ENCODE results near the gene CDH13.

Gene CDH13

GRCh38 chr16:83113811-83114210 is 487.0 kb downstream of the CDH13 start:
- H3F3A ChIP-seq (ENCODE audit: insufficient read depth, low read length) = no peaks in the 10 kb centered on the region
- H3K27me3 ChIP-seq (replicated peaks; ENCODE audit: insufficient read depth, low read length) = no peaks in the 10 kb centered on the region
- DNase-seq = no peak
- no peaks in the 10 kb centered on the region for H3K4me1 ChIP-seq (ENCODE audit: low read length)
- H3K4me3 ChIP-seq (ENCODE audit: low read length) = no peak overlapping the region
- H3K79me2 ChIP-seq (ENCODE audit: low read length) = no peaks in the 10 kb centered on the region
- no peaks in the 10 kb centered on the region for H3K9me2 ChIP-seq (replicated peaks; ENCODE audit: insufficient read depth, low read length)
- TF ChIP-seq CTCF (IDR thresholded peaks at IDR 0.05; ENCODE audit: low read length) (no peak), EZH2phosphoT487 (IDR thresholded peaks at IDR 0.05; ENCODE audit: low read length) (no peak), EZH2 (optimal IDR thresholded peaks at IDR 0.05; ENCODE audit: low read depth, low read length) (no peak)
- no peak overlapping the region for H3K9ac ChIP-seq (ENCODE audit: low read length)
- H3K4me2 ChIP-seq (ENCODE audit: low read depth, low read length) = no peak overlapping the region
- no peaks in the 10 kb centered on the region for H3K36me3 ChIP-seq (replicated peaks; ENCODE audit: insufficient read depth, low read length)
- no peaks in the 10 kb centered on the region for H4K20me1 ChIP-seq (ENCODE audit: insufficient read depth, low read length)
- H2AFZ ChIP-seq (ENCODE audit: low read length) = no peak overlapping the region
- no peak overlapping the region for H3K27ac ChIP-seq (ENCODE audit: low read length)
- H3K9me3 ChIP-seq (replicated peaks; ENCODE audit: insufficient read depth, low read length) = no peaks in the 10 kb centered on the region

- no peaks in the 10 kb centered on the region for H3K9me2 ChIP-seq (replicated peaks; ENCODE audit: insufficient read depth, low read length)
- no peak for DNase-seq
- no peaks in the 10 kb centered on the region for H3K79me2 ChIP-seq (ENCODE audit: low read length)
- TF ChIP-seq EZH2 (optimal IDR thresholded peaks at IDR 0.05; ENCODE audit: low read depth, low read length) (no peak), CTCF (IDR thresholded peaks at IDR 0.05; ENCODE audit: low read length) (no peak), EZH2phosphoT487 (IDR thresholded peaks at IDR 0.05; ENCODE audit: low read length) (no peak)
- H4K20me1 ChIP-seq (ENCODE audit: insufficient read depth, low read length) = no peaks in the 10 kb centered on the region
- no peaks in the 10 kb centered on the region for H3K9me3 ChIP-seq (replicated peaks; ENCODE audit: insufficient read depth, low read length)
- no peak overlapping the region for H3K4me2 ChIP-seq (ENCODE audit: low read depth, low read length)
- no peaks in the 10 kb centered on the region for H3K27me3 ChIP-seq (replicated peaks; ENCODE audit: insufficient read depth, low read length)
- no peak overlapping the region for H2AFZ ChIP-seq (ENCODE audit: low read length)
- H3K27ac ChIP-seq (ENCODE audit: low read length) = no peak overlapping the region
- H3K4me3 ChIP-seq (ENCODE audit: low read length) = no peak overlapping the region
- H3K4me1 ChIP-seq (ENCODE audit: low read length) = no peaks in the 10 kb centered on the region
- H3K36me3 ChIP-seq (replicated peaks; ENCODE audit: insufficient read depth, low read length) = no peaks in the 10 kb centered on the region
- no peak overlapping the region for H3K9ac ChIP-seq (ENCODE audit: low read length)
- no peaks in the 10 kb centered on the region for H3F3A ChIP-seq (ENCODE audit: insufficient read depth, low read length)
Observed at GRCh38 chr16:83115491-83116232, 488.9 kb downstream of the CDH13 start.

- Histone ChIP-seq H3K4me3 (ENCODE audit: low read length) (no peak overlapping the region), H3F3A (ENCODE audit: insufficient read depth, low read length) (no peaks in the 10 kb centered on the region), H3K79me2 (ENCODE audit: low read length) (no peaks in the 10 kb centered on the region), H3K36me3 (replicated peaks; ENCODE audit: insufficient read depth, low read length) (no peaks in the 10 kb centered on the region), H3K4me1 (ENCODE audit: low read length) (no peaks in the 10 kb centered on the region), H3K9me3 (replicated peaks; ENCODE audit: insufficient read depth, low read length) (no peaks in the 10 kb centered on the region), H2AFZ (ENCODE audit: low read length) (no peak overlapping the region), H3K9me2 (replicated peaks; ENCODE audit: insufficient read depth, low read length) (no peaks in the 10 kb centered on the region), H4K20me1 (ENCODE audit: insufficient read depth, low read length) (no peaks in the 10 kb centered on the region), H3K27ac (ENCODE audit: low read length) (no peak overlapping the region), H3K27me3 (replicated peaks; ENCODE audit: insufficient read depth, low read length) (no peaks in the 10 kb centered on the region), H3K4me2 (ENCODE audit: low read depth, low read length) (no peak overlapping the region), H3K9ac (ENCODE audit: low read length) (no peak overlapping the region)
- no peak for DNase-seq
- TF ChIP-seq EZH2 (optimal IDR thresholded peaks at IDR 0.05; ENCODE audit: low read depth, low read length) (no peak), EZH2phosphoT487 (IDR thresholded peaks at IDR 0.05; ENCODE audit: low read length) (no peak), CTCF (IDR thresholded peaks at IDR 0.05; ENCODE audit: low read length) (no peak)
Observed at GRCh38 chr16:83116274-83116892, 489.6 kb downstream of the CDH13 start.
